Activated T-cell treated with anti-CD3 and anti-CD28 coated beads for 1 hour (primary cell): ENCODE measurements around the gene MYMK.

ENCODE experiments used
- DNase-seq: peaks from one replicate; pipeline ENCODE4 v3.0.0-alpha.2; 2020; ENCODE audit warnings: low read depth

MYMK gene

DNA sequence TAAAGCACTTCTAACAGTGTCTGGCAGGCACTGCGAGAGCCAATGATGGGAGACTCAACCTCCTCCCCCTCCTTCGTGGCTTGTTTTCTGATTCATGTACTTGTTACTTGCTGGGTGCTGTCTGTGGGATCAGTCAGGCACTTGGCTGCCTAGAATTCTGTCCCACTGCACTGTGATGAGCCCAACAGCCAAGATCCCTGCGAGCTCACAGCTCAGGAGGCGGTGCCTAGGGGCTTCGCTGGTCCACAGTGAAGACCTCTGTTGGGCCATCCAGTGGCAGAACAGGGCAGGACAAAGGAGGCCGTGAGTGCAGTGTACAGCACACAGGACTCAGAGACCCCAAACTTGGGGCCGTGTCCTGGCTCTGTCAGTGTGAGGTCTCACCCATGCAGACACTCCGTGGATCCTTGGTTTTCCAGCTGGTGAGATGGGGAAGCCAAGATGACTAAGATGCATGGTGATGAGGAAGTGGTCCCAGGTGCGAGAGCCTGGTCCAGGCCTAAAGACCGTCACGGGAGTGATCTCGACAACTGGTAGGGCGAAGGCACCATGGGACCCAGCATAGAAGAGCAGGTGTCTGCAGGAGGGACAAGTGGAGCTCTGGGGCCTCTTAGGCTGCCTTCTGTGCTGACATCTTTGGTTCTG lies 19.5 kb downstream of the MYMK start:
- no peak for DNase-seq

DNA sequence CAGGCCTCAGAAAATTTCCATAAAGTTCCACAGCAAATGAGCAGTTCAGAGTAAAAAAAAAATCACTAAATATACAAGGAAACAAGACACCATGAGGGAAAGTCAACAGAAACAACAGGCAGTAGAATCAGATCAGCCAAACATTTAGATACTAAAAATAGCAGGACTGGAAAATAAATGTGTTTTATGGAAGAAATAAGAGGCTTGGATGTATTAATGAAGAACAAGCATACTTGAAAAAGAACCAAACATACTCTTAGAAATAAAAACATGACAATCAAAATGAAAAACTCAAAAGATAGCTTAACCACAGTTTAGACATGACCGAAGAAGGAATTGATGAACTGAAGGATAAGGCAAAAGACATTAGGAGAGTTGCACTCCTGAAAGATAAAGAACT lies 22.6 kb downstream of the MYMK start:
- DNase-seq, result no peak

DNA sequence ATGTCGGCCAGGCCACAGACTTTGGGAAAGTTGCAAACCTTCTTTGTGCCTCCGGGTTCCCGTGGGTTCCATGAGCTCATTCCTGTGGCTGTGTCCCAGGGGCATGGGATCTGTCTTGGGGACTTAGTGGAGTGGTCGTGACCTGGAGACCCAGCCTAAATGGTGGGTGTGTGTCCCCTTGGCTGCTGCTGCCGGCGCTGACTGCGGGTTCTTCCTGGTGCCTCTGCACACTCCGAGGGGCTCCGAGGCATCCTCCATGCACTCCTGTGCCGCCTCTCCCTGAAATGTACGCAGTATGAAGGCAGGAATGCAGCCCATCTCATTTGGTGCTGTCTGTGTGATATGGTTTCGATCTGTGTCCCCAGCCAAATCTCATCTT lies 24.9 kb downstream of the MYMK start:
- DNase-seq, result no peak

DNA sequence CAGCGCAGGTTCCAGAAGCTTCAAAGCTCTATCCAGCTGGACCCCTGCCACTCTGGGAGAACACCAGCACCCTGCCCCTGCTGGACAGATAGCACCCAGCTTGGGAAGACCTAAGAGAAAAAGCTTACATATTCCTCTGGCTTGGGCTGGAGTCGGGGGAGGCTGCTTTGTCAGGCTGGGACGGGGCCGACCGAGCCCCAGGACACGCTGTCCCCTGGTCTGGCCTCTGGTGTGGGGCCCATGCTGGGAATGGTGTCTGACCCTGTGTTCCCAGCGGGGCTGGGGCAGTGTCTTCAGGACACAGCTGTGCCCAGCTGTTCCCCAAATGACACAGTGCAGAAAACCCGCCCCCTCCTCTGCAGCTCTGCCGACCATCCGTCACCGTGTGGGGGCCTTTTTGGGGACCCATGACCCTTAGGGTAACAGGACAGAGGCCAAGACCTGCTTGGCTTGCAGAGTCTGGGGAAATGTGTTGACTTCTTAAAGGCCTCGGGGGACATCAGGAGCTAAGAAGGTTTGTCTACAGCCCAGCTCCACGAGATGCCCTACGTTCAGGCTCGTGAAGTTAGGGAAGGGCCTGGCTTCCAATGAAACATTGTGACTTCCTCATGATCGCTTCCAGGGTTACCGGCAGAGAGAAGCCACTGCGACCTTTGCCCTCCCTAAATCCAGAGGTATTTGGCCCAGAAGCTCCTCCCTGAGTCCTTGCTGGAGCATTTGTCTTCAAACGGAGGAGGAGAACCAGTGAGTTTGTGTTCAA lies 25.4 kb downstream of the MYMK start:
- DNase-seq, result no peak

DNA sequence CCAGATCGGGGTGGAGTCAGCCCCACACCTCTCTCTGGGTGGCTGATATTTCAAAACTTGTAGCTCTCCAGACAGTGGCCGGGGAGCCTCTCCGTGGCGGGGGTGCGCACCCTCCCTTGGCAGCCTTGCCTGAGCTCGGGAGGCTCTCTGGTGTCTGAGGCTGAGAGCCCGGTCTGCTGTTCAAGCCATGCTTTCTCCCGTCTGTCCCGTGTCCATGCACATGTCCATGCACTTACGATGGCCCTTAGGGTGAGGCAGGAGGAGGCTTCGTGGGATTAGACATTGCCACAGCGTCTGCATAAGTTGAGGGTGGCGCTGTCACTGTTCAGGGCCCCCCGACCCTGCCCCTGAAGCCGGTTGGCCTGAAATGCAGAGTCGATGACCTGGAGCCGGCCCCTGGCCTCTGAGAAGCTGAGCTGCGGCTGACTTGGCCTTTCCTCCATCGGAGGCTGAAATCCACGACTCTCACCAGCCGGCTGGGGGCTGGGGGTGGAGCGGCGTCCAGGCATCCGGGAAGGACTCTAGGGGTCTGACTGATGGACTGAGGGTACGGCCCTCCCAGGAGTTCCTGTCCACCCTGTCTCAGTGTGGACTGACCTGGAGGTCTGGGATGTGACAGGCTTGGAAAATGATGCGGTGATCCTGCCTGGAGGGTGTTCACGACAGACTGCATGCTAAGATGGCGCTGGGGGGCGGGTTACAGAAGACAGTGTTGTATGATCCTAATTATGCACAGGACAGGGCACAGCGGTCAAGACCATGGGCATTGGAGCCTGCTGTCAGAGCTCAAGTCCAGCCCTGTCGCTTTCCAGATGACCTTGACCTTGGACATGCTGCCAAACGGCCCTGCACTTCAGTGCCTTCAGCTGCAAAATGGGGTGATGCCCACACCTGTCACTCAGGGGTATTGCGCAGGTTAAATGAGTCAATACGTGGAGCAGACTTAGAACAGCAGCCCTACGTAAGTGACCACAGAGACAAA lies 27.6 kb downstream of the MYMK start:
- no peak for DNase-seq

DNA sequence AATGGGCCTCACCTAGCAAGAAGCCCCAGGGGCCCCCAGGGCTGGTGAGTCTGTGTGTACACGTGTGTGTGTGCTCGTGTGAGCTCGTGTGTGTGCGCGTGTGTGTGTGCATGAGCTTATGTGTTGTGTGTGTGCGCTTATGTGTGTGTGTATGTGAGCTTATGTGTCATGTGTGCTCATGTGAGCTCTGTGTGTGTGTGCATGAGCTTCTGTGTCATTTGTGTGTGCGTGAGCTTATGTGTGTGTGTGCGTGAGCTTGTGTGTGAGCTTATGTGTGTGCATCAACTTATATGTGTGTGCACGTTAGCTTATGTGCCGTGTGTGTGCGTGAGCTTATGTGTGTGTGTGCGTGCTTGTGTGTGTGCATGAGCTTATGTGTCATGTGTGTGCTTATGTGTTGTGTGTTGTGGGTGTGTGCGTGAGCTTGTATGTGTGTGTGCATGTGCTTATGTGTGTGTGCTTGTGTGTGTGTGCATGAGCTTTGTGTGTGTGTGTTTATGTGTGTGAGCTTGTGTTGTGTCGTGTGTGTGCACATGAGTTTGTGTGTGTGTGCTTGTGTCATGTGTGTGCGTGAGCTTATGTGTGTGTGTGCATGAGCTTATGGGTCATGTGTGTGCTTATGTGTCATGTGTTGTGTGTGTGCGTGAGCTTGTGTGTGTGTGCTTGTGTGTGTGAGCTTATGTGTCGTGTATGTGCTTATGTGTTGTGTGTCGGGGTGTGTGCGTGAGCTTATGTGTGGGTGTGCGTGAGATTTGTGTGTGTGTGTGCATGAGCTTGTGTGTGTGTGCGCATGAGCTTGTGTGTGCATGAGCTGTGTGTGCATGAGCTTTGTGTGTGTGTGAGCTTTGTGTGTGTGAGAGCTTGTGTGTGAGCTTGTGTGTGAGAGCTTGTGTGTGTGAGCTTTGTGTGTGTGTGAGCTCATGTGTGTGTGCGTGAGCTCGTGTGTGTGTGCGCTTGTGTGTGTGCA lies 29.1 kb downstream of the MYMK start:
- no peak for DNase-seq

DNA sequence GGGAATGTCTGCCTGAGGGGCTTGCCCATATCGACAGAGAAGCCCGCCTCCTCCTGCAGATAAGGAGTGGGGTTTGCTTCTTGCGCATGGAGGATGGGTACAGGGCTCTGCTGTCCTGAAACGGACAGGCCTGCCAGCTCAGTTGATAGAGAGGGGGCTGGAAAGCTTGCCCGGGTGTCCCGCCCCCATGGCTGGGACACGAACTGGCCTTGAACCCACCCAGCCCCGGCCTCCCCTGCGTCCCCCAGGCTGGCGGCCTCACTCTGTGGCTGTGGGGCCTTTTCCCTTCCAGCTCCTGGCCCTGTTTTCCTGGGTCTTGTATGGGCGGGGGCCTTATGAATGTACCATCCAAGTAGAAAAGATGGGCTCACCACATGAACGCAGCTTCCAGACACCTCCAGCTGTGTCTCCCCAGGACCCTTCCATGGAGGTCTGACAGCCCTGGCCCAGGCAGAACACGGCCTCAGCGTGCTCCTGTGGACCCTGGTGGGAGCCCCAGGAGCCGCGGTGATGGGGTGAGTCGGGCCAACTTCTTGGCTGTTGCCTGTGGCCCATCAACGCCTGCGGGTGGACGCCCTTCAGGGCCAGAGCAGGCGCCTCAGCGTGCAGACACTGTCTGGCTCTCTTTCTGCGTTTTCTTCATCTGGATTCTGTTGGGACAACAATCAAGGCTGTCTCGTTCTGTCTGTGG lies 30.0 kb downstream of the MYMK start:
- no peak for DNase-seq

DNA sequence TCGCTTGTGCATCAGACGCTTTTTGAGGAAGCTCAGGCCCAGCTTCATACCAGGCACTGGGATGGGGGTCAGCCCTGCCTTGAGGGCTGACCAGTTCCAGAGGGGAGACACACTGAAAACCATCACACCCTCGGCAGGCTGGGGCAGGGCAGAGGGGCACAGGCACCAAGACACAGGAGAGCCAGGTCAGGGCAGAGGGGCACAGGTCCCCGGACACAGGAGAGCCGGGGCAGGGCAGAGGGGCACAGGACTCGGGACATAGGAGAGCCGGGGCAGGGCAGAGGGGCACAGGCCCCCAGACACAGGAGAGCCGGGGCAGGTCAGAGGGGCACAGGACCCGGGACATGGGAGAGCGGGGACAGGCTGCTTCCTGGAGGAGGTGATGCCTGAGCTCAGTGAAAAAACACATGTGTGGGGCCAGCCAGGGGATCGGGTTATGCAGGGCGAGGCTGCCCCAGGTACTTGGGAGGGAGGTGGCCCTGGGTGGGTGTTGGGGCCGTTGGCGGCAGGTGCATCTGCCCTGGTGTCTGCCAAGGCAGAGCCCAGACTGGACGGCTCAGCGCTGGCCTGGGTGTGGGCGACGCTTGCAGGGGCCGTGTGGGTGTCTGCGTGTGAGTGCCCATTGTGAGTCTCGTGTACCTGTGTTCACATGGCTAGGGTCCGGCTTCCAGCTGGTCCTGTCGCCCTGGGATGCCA lies 30.8 kb downstream of the MYMK start:
- DNase-seq, result no peak

DNA sequence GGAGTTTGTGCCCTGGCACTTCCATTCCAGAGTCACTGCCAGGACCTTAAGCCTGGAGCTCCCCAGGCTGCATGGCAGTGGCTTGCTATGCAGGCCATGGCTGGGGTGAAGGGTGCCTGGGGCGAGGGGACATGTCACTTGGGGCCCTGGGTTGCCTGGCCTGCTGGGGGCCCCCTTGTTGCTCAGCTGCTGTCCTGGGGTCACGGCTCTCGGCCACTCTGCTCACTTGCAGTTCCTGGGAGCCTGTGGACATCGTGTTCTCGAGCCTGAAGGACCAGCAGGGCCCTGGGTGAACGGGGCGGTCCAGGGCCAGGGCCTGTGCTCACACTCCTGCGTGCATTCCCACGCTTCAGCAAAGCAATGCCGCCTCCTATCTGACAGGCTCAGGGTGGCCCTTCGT lies 31.3 kb downstream of the MYMK start:
- no peak for DNase-seq

DNA sequence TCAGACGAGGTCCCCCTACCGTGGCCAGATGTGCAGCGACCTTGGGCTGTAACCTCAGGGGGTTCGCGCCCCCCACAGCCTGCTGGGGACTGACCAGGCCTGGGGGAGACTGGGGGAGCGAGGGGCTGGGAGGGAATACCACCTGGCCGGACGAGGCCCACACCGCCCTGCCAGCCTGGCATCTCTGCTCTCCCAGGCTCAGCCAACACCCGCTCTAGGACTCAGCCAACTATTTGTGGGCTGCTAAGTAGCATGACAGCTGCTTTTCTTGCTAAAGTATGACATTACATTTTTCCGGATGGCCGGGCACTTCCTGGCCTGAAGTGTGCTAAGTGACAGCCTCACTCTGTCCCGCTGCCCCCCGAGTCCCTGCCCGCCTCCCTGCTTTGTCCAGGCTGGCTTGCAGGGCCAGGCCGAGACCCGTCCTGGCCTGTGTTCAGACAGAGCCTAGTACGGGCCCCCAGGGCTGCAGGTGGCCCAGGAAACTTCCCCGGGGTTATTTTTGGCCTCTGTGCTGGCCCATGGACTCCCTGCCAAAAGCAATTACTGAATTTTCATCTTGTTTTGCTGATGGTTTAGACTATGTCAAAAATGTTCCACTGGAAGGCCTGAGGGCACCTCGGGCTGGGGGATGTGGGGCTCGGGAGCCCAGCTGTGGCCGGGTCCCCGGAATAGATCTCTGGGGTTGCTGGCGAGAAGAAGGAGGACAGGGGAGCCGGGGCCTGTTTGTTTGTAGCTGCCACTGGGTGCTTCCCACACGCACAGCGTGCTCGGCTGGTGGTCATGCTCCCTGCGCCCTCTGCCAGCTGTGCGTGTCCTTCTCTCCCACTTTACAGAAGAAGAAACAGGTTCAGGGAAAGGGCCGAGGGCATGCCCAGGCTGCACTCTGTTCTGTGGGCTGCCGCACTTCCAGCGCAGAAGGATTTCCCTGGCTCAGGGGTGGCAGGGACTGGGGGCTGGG lies 32.4 kb downstream of the MYMK start:
- DNase-seq, result no peak

DNA sequence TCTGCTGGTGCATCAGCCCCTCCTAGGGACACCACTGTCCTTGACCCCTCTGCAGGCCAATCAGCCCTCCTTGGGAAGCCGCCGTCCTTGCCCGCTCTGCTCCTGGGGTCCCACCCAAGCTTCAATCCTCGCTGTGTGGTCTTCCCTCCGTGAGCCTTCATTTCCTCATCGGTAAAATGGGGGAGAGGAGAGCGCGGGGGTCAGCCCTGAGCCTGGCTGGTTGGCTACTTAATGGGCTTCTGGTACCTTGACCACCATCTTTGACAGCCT lies 33.2 kb downstream of the MYMK start:
- DNase-seq, result no peak

DNA sequence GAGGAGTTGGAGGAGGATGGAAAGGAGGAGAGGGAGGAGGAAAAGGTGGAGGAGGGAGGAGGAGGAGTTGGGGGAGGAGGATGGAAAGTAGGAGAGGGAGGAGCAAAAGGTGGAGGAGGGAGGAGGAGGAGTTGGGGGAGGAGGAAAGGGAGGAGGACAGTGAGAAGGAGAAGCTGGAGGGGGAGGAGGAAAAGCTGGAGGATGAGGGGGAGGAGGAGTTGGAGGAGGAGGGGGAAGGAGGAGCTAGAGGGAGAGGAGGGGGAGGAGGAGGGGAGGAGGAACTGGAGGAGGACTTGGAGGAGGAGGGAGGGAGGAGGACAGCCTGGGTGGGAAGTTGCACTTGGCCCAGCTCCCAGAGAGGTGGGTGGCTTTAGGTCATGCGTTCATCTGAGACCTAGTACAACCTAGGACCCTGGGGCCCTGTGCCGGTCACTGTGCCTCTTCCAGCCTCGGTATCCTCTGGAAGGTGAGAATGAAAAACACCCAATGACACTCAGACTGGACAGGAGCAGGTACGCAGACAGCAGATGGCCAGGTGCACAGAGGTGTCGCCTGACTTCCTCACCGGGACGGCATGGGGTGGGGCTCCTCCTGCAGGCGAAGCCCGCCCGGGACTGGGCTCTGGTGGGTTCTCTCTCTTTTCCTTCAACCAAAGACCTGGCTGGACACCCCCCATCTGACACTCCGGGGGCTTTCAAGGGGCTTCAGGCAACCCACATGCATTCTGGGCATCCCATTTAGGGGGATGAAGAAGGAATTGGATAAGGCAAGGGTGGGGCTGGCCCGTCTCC lies 33.7 kb downstream of the MYMK start:
- no peak for DNase-seq

DNA sequence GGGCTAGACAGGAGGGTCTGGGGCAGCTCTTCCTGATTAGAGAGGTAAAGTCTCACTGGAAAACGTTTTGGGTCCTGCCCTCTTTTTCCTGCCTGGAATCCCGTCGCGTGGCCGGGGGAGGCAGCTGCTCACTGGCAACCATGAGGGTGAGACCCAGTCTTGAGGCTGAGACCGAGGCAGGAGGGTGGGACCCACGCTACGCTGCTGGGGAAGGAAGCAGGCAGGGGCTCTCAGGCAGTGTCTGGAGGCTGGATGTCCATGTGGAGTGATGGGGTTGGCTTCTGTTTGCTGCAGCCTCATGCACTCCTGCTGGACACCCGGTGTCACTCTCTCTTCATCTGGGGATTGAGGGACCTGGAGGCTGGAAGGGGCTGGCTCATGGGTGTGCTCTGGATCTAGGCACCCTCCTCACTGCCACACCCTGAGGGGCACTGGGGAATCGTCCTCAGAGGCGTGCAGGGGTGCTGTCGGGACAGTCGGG lies 34.5 kb downstream of the MYMK start:
- DNase-seq, result no peak

DNA sequence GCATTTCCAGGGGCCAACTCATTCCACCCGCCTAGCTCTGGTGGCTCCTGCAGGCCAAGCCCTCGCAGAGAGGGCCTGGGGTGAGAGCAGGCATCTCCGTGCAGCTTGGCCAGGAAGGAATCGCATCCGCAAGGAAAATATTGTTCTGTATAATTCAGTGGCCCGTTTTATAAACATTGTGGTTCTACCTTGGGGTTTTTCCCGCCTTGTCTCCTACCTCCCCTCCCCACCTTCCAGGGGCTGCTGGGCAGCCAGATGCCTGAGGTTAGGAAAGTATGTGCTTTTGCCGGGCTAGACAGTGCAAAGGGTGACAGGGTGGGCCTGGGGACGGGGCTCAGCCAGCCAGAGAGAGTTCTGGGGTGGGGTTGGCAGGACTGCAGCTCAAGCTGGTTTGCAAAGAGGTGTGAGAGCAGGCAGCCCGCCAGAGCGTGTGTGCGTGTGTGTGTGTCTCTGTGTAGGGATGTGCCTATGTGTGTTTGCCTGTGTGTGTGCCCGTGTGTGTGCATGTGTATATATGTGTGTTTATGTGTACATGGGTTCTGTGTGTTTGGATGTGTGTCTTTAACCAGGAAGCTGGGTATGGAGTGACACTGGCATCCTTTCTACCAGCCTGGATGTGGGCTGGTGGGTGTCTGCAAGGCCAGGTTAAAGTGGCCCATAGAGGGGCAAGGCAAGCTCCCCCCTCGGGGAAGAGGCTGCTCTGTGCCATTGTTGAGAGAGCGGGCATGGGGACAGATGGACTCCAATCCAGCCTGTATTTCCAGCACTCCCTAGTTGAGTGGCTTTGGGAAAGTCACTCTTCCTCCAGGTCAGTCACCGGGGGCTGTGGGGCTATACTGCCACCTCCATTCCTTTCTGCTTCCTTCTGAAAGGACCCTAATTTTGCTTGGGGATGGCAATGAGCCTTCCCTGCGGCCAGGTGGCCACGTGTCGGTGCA lies 35.2 kb downstream of the MYMK start:
- no peak for DNase-seq

DNA sequence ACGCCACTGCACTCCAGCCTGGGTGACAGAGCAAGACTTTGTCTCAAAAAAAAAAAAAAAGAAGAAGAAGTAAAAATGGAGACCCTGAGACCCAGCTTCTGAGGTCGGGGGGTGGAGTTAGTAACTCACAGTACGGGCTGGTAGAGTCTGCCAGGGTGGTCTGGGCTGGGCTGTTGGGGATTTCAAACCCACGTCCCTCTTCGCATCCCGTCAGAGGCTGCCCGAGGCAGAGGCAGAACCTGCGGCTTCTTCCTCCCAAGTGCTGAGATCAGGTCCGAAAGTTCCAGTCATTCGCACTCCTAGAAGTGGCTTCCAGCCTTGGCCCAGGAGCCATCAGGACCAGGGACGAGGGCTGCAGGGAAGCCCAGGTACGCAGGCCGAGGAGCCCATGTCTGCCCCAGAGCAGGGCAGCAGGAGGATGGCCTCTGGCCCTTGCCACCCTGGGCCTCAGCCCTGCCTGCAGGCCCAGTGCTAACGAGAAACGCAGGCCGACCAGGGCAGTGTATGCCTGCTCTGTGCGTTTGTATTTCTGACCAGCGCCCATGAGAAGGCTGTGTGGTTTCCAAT lies 36.0 kb downstream of the MYMK start:
- DNase-seq, result no peak

DNA sequence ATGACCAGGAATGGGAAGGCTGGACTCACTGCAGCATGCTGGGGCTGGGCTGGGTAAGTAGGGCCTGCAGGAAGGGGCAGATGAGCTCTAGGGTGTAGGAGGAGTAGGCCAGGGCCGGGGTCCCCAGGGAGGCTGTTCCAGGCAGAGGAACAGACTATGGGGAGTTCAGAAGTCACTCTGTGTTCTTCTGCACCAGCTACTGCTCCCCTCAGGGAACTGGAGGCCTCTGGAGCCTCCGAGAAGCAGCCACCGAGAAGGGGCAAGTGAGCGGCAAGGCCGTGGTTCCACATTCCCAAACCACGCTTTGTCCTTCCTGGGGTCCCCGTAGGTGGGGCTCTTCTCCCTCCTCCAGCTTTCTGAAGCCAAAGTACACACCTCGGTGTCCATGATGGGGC lies 37.4 kb downstream of the MYMK start:
- no peak for DNase-seq
